Measurements from ENCODE around the gene SMIM15. TPM values are rescaled to one million over a fixed set of nuclear protein-coding genes. Genes with fewer than 3 reads are reported as not detected.

Gene SMIM15
- total and polyA plus RNA-seq, 2 of the 4 experiments (the other 2 are of a cell fraction): 49.7 to 94.3 TPM

GRCh38 chr5:61200582-61201155 lies 38.4 kb upstream of the SMIM15 start:
- H2AFZ ChIP-seq (replicated peaks; ENCODE audit: low read length, poor library complexity): peak overlapping the region; percentile 41
- no peaks in the 10 kb centered on the region for H3K9me3 ChIP-seq (ENCODE audit: control insufficient read depth, insufficient read depth, low read length)
- no peak overlapping the region for H3K23ac ChIP-seq (ENCODE audit: low read depth, low read length)
- no peak overlapping the region for H2BK5ac ChIP-seq (ENCODE audit: low read depth, low read length, poor library complexity, severe bottlenecking)
- no peaks in the 10 kb centered on the region for H3K79me1 ChIP-seq (ENCODE audit: low read depth in 1 of 2, low read length in 2 of 2)
- H3K36me3 ChIP-seq (ENCODE audit: control insufficient read depth, insufficient read depth, low read length): no peaks in the 10 kb centered on the region
- peak; percentile 26 for DNase-seq
- 0 out of 2 replicates have a peak, but pooled peaks cover 4% of the 10 kb centered on the region for H3K9me1 ChIP-seq (ENCODE audit: insufficient read depth, low read length)
- peaks cover 2% of the 10 kb centered on the region; the same call in 1 of the 2 replicates for H3K4me1 ChIP-seq (ENCODE audit: control insufficient read depth, insufficient read depth, low read length)
- H4K8ac ChIP-seq (ENCODE audit: low read depth in 2 of 2, low read length in 2 of 2): no peak overlapping the region
- H2BK15ac ChIP-seq (ENCODE audit: low read depth, low read length): no peak overlapping the region; the same call in 2 of the 3 replicates
- H3K9ac ChIP-seq (ENCODE audit: low read depth, low read length): no peak overlapping the region
- no peaks in the 10 kb centered on the region for H4K20me1 ChIP-seq (ENCODE audit: insufficient read depth, low read length)
- TF ChIP-seq RFX5 (IDR thresholded peaks at IDR 0.05; ENCODE audit: low read depth, low read length) (no peak), USF2 (IDR thresholded peaks at IDR 0.05; ENCODE audit: low read depth, low read length) (no peak), CHD1 (IDR thresholded peaks at IDR 0.05; ENCODE audit: low read depth, low read length) (no peak), RAD21 (IDR thresholded peaks at IDR 0.05; ENCODE audit: low read length) (no peak), POLR2A (IDR thresholded peaks at IDR 0.05; ENCODE audit: low read depth, low read length) (no peak), RCOR1 (IDR thresholded peaks at IDR 0.05; ENCODE audit: insufficient replicate concordance, low read length) (no peak), MAZ (IDR thresholded peaks at IDR 0.05; ENCODE audit: borderline replicate concordance, low read depth, low read length) (no peak), ELK1 (IDR thresholded peaks at IDR 0.05; ENCODE audit: borderline replicate concordance, low read depth, low read length) (no peak), CTCF (conservative IDR thresholded peaks at IDR 0.05; ENCODE audit: low read depth, low read length) (no peak), CEBPB (IDR thresholded peaks at IDR 0.05; ENCODE audit: low read depth, low read length) (no peak), SMC3 (IDR thresholded peaks at IDR 0.05; ENCODE audit: low read depth, low read length) (no peak), NFE2L2 (IDR thresholded peaks at IDR 0.05; ENCODE audit: low read depth, low read length) (no peak), BHLHE40 (IDR thresholded peaks at IDR 0.05; ENCODE audit: low read depth, low read length) (no peak), MAFK (IDR thresholded peaks at IDR 0.05; ENCODE audit: low read depth, low read length) (no peak), FOS (IDR thresholded peaks at IDR 0.05; ENCODE audit: low read depth, low read length) (no peak), MXI1 (IDR thresholded peaks at IDR 0.05; ENCODE audit: borderline replicate concordance, low read depth, low read length) (no peak)
- POLR2A ChIA-PET (ENCODE audit: unreplicated experiment): no interaction called here
- H3K4me2 ChIP-seq (ENCODE audit: low read depth, low read length): no peak overlapping the region
- intact Hi-C loops (cut with micrococcal nuclease) (loop anchor here (5.0 kb wide), 1 partner anchor 57 kb away; no protein-coding TSS in a partner anchor), dilution Hi-C loops (cut with HindIII; ENCODE audit: low sequenced_read_pairs, unreplicated experiment) (no loop called here), in situ Hi-C loops (cut with MboI; ENCODE audit: low sequenced_read_pairs) (no loop called here)
- no peak overlapping the region for H2AK5ac ChIP-seq (ENCODE audit: low read depth, low read length)
- no peak overlapping the region; the same call in 1 of the 2 replicates for H3K4ac ChIP-seq (ENCODE audit: low read depth, low read length)
- H4K91ac ChIP-seq (ENCODE audit: insufficient read depth, low read depth, low read length): no peak overlapping the region
- no peak overlapping the region for H2BK120ac ChIP-seq (ENCODE audit: low read depth, low read length)
- H2AK9ac ChIP-seq (replicated peaks; ENCODE audit: low read depth, low read length, poor library complexity): no peak overlapping the region
- no peak overlapping the region for H3K18ac ChIP-seq (ENCODE audit: low read depth, low read length)
- H3K27ac ChIP-seq (ENCODE audit: insufficient read depth, low read length): no peak overlapping the region
- peak; percentile 35 for ATAC-seq (ENCODE audit: low read depth)
- CTCF ChIA-PET: no interaction called here
- peak overlapping the region; percentile 1; the same call in 1 of the 2 replicates for H3K14ac ChIP-seq (replicated peaks; ENCODE audit: low read depth, low read length)
- H3K27me3 ChIP-seq (ENCODE audit: control insufficient read depth, insufficient read depth, low read length): no peaks in the 10 kb centered on the region
- H3K56ac ChIP-seq (ENCODE audit: extremely low read depth, insufficient read depth, low read length): no peak overlapping the region
- BruUV-seq (replicated peaks): no TSS peak
- no peak overlapping the region for H4K5ac ChIP-seq (ENCODE audit: low read depth, low read length)
- no peak overlapping the region for H2BK20ac ChIP-seq (ENCODE audit: low read depth, low read length)
- WGBS, 2 experiments (ENCODE audit: extremely low coverage in 2 of 2, insufficient read length in 1 of 2): 94% methylated on average over 8 of the region's 8 CpGs; no CpG with 5 or more reads in 1 of the 2 experiments
- no peak overlapping the region for H3K4me3 ChIP-seq (ENCODE audit: insufficient read depth, low read depth, low read length)
